HepG2 (cell line): ENCODE measurements around the gene NEMP2. TPM values are rescaled to one million over a fixed set of nuclear protein-coding genes. Genes with fewer than 3 reads are reported as not detected.

ENCODE experiments used
- ATAC-seq: fragments of 200-7000 bp; cut with Tn5 transposase; 3 replicates; pipeline ENCODE4 v1.9.1; 2020; ENCODE audit warnings: mild to moderate bottlenecking, moderate library complexity
- BruUV-seq: library from RNA; stranded (reverse); fragments of 400-500 nt; replicated peaks from 2 replicates; lab custom pipeline; 2021; lab: Mats Ljungman, UMichigan
- CTCF ChIA-PET: fragments of 300-600 bp; formaldehyde crosslinking; extraction: SDS; loops from one replicate; lab custom pipeline; 2021; ENCODE audit warnings: low total read pairs, inconsistent platforms, low intra/inter-chr PET ratio; lab: Yijun Ruan, JAX
- POLR2A ChIA-PET: fragments of 350-600 bp; sonication (Branson Sonifier 250); formaldehyde crosslinking; loops from one replicate; lab custom pipeline; 2020; ENCODE audit warnings: antibody characterized with exemption, inconsistent platforms; lab: Yijun Ruan, JAX
- DNase-seq: peaks from one replicate; pipeline ENCODE4 v3.0.0-alpha.2; 2015; ENCODE audit warnings: low spot score
- FAIRE-seq: peaks from 3 replicates; lab custom pipeline; 2011; peaks lifted over from hg19 to GRCh38; lab: Jason Lieb, UNC
- H2AFZ ChIP-seq: one replicate; pipeline ENCODE4 v1.6.1; 2011; ENCODE audit warnings: low read length, inconsistent platforms
- H3K27ac ChIP-seq: fragments of 300-600 bp; 3 replicates; pipeline ENCODE4 v1.8.0; 2011; ENCODE audit warnings: mixed run types, mild to moderate bottlenecking, mixed read lengths, low read length, inconsistent platforms; ENCODE audit not compliant: insufficient read depth; ENCODE audit errors: extremely low read length
- H3K27me3 ChIP-seq, 2 experiments: fragments of 200-600 bp in 1 of 2; 2 replicates in 1 of 2; 3 replicates in 1 of 2; pipeline versions ENCODE4 v1.6.0 to v1.8.0; 2011; ENCODE audit warnings: low read length in 2 of 2, mild to moderate bottlenecking in 2 of 2, moderate library complexity in 2 of 2, inconsistent platforms in 1 of 2; ENCODE audit not compliant: insufficient read depth in 2 of 2, control insufficient read depth in 1 of 2
- H3K36me3 ChIP-seq, 2 experiments: fragments of 200-600 bp in 1 of 2; replicated peaks in 1 of 2; 2 replicates in 1 of 2; 3 replicates in 1 of 2; pipeline versions ENCODE4 v1.5.1 to v1.8.0; 2011; ENCODE audit warnings: low read length in 2 of 2, inconsistent platforms in 1 of 2; ENCODE audit not compliant: insufficient read depth in 2 of 2, control insufficient read depth in 1 of 2
- H3K4me1 ChIP-seq: 2 replicates; pipeline ENCODE4 v1.5.1; 2012; ENCODE audit warnings: low read length, inconsistent platforms; ENCODE audit not compliant: insufficient read depth
- H3K4me2 ChIP-seq: 2 replicates; pipeline ENCODE4 v1.6.0; 2011; ENCODE audit warnings: low read depth, low read length, inconsistent platforms
- H3K4me3 ChIP-seq, 3 experiments: fragments of 200-600 bp in 1 of 3; sonication (generic), shearing (Covaris generic) in 1 of 3; replicated peaks in 1 of 3; 2 replicates each; pipeline ENCODE4 v1.5.1; 2011 to 2016; ENCODE audit warnings: low read length in 3 of 3, inconsistent platforms in 2 of 3, low read depth in 2 of 3, mild to moderate bottlenecking in 2 of 3, control low read depth in 1 of 3, mixed read lengths in 1 of 3; ENCODE audit not compliant: insufficient read depth in 1 of 3
- H3K79me2 ChIP-seq: one replicate; pipeline ENCODE4 v1.6.1; 2011; ENCODE audit warnings: low read length, inconsistent platforms; ENCODE audit not compliant: insufficient read depth
- H3K9ac ChIP-seq: 2 replicates; pipeline ENCODE4 v1.6.0; 2011; ENCODE audit warnings: mild to moderate bottlenecking, low read depth, low read length, inconsistent platforms; ENCODE audit not compliant: insufficient read depth
- H3K9me3 ChIP-seq: 2 replicates; pipeline ENCODE4 v1.5.1; 2012; ENCODE audit warnings: mild to moderate bottlenecking, low read length
- H4K20me1 ChIP-seq: 2 replicates; pipeline ENCODE4 v1.6.0; 2011; ENCODE audit warnings: inconsistent platforms, mild to moderate bottlenecking, low read length, moderate library complexity; ENCODE audit not compliant: insufficient read depth
- ARNTL ChIP-seq: sonication (generic); formaldehyde crosslinking; IDR thresholded peaks from 2 replicates; pipeline ENCODE4 v1.4.0; 2020; ENCODE audit warnings: mild to moderate bottlenecking, missing genetic modification reagents
- CAMTA2 ChIP-seq: sonication (generic); formaldehyde crosslinking; IDR thresholded peaks from 2 replicates; pipeline ENCODE4 v1.4.0; 2020; ENCODE audit warnings: mild to moderate bottlenecking, missing genetic modification reagents, borderline replicate concordance
- CHD2 ChIP-seq: IDR thresholded peaks from 2 replicates; pipeline ENCODE4 v1.6.1; 2011; ENCODE audit warnings: low read depth, low read length, improper control_type of control experiment
- FOXO4 ChIP-seq: sonication (generic); formaldehyde crosslinking; conservative IDR thresholded peaks from 2 replicates; pipeline ENCODE4 v1.8.1; 2023; ENCODE audit warnings: missing genetic modification reagents
- HHEX ChIP-seq: IDR thresholded peaks from 2 replicates; pipeline ENCODE4 v1.6.1; 2016; ENCODE audit warnings: control low read depth
- HINFP ChIP-seq: sonication (generic); formaldehyde crosslinking; IDR thresholded peaks from 2 replicates; pipeline ENCODE4 v1.4.0; 2020; ENCODE audit warnings: low read depth, mild to moderate bottlenecking, missing genetic modification reagents
- NKX3-1 ChIP-seq: sonication (generic); formaldehyde crosslinking; IDR thresholded peaks from 2 replicates; pipeline ENCODE4 v1.5.0; 2020; ENCODE audit warnings: missing genetic modification reagents
- PPARG ChIP-seq: conservative IDR thresholded peaks from 2 replicates; pipeline ENCODE4 v1.6.1; 2016; ENCODE audit warnings: missing biosample characterization, missing genetic modification reagents
- SRSF4 ChIP-seq: fragments of 200-400 bp; formaldehyde crosslinking; IDR thresholded peaks from one replicate; pipeline ENCODE4 v1.6.1; 2018; ENCODE audit warnings: mild to moderate bottlenecking, low read depth, low read length, moderate library complexity; ENCODE audit not compliant: poor library complexity, severe bottlenecking
- ZBTB4 ChIP-seq: sonication (generic); formaldehyde crosslinking; IDR thresholded peaks from 2 replicates; pipeline ENCODE4 v1.4.0; 2020; ENCODE audit warnings: missing genetic modification reagents, mild to moderate bottlenecking, borderline replicate concordance
- ZNF275 ChIP-seq: sonication (generic); formaldehyde crosslinking; IDR thresholded peaks from 2 replicates; pipeline ENCODE4 v1.8.0; 2022; ENCODE audit warnings: missing genetic modification reagents, mild to moderate bottlenecking, inconsistent platforms, borderline replicate concordance
- WGBS: methylation state at CpG from one replicate; pipeline ENCODE4 v1.1.6; 2017; ENCODE audit warnings: low lambda C conversion rate; 5-methylcytosine and 5-hydroxymethylcytosine counted together
- in situ Hi-C: cut with HindIII; loops from 2 replicates; pipeline ENCODE4 v1.10.0; 2017; ENCODE audit warnings: low pct_unique_long_range_greater_than_20kb; ENCODE audit not compliant: extremely low pct_ligation_motif_present
- intact Hi-C: fragments of 100-400 bp; cut with micrococcal nuclease; formaldehyde crosslinking; loops from one replicate; pipeline ENCODE4 v1.10.0; 2022; ENCODE audit not compliant: unreplicated experiment
- polyA plus RNA-seq, 8 experiments: library from polyadenylated mRNA; depleted of rRNA in 3 of 8; stranded (reverse) in 7 of 8; unstranded in 1 of 8; fragments of >200 nt; fragmentation: Illumina TruSeq in 4 of 8; extraction: Trizol in 4 of 8; gene quantifications; 2 replicates each; pipeline versions ENCODE4 v1.2.1 to v1.2.3, GENCODE V29; 2011 to 2016; ENCODE audit warnings: low read depth in 4 of 8, missing spikeins in 1 of 8, mixed read lengths in 1 of 8; ENCODE audit not compliant: insufficient read depth in 1 of 8
- total RNA-seq, 5 experiments: library from RNA; depleted of rRNA; stranded (reverse); fragments of >200 nt; fragmentation: Illumina TruSeq; extraction: Trizol; gene quantifications; 2 replicates each; pipeline ENCODE4 v1.2.3, GENCODE V29; 2016; ENCODE audit warnings: low read depth in 1 of 5

NEMP2 gene
- total and polyA plus RNA-seq, 2 of the 13 experiments (the other 11 are each of a cell fraction or from before 2014, with no cell fraction given), result 2.4 to 9.8 TPM

- Histone ChIP-seq H3K9ac (no peak overlapping the region), H2AFZ (no peak overlapping the region), H3K4me2 (no peak overlapping the region), H3K4me3 (no peak overlapping the region), H3K4me1 (no peaks in the 10 kb centered on the region), H4K20me1 (no peaks in the 10 kb centered on the region), H3K9me3 (peaks cover 7% of the 10 kb centered on the region; the same call in 1 of the 2 replicates), H3K79me2 (no peaks in the 10 kb centered on the region), H3K27me3 (no peaks in the 10 kb centered on the region), H3K27ac (no peak overlapping the region), H3K36me3 (no peaks in the 10 kb centered on the region)
- ChIA-PET CTCF (no interaction called here), POLR2A (no interaction called here)
- no peak for TF ChIP-seq SRSF4
- no peak for TF ChIP-seq PPARG
- TF ChIP-seq NKX3-1, result no peak
- no peak for TF ChIP-seq HINFP (CRISPR knock-in tag)
- no peak for TF ChIP-seq CHD2
- TF ChIP-seq HHEX (CRISPR knock-in tag), result no peak
- TF ChIP-seq ARNTL (CRISPR knock-in tag), result no peak
- TF ChIP-seq FOXO4 (CRISPR knock-in tag), result no peak
- TF ChIP-seq ZBTB4, result no peak
- no peak for TF ChIP-seq CAMTA2 (CRISPR knock-in tag)
- no peak for TF ChIP-seq ZNF275 (CRISPR knock-in tag)
- no peak for FAIRE-seq
- ATAC-seq, result no peak
- no peak for DNase-seq
- intact Hi-C loops, result no loop called here
- 97% methylated on average over 6 of the region's 6 CpGs for WGBS
- no TSS peak for BruUV-seq
- in situ Hi-C loops, result no loop called here
These were observed 45.8 kb downstream of the NEMP2 start for GRCh38 chr2:190488516-190489233.
